Measurements from ENCODE around the gene CEP97. TPM values are rescaled to one million over a fixed set of nuclear protein-coding genes. Genes with fewer than 3 reads are reported as not detected.

Gene CEP97
- total and polyA plus RNA-seq, 2 experiments from 2014 or later, result 5.0 to 19.0 TPM

GRCh38 chr3:101806491-101806890 is 82.1 kb downstream of the CEP97 start:
- Histone ChIP-seq H3K4me3 (no peak overlapping the region), H2AFZ (no peak overlapping the region), H3K27me3 (ENCODE audit: insufficient read depth) (no peaks in the 10 kb centered on the region), H4K20me1 (replicated peaks; ENCODE audit: insufficient read depth) (no peaks in the 10 kb centered on the region; the same call in 1 of the 2 replicates), H3K9me2 (ENCODE audit: insufficient read depth) (no peaks in the 10 kb centered on the region), H3K4me2 (no peak overlapping the region), H3K27ac (ENCODE audit: low read depth) (no peak overlapping the region), H3F3A (replicated peaks; ENCODE audit: low read depth) (no peaks in the 10 kb centered on the region), H3K36me3 (ENCODE audit: insufficient read depth) (peaks cover 5% of the 10 kb centered on the region; the same call in 1 of the 2 replicates), H3K4me1 (ENCODE audit: insufficient read depth) (no peaks in the 10 kb centered on the region), H3K79me2 (replicated peaks; ENCODE audit: insufficient read depth) (no peaks in the 10 kb centered on the region)
- H3K4me1 Mint-ChIP-seq, result peaks cover 8% of the 10 kb centered on the region; the same call in 1 of the 3 replicates
- ATAC-seq (no peak), DNase-seq (ENCODE audit: low spot score) (no peak)
- no peak for TF ChIP-seq STAT1 (IDR thresholded peaks at IDR 0.05; ENCODE audit: unreplicated experiment)
- no peak for TF ChIP-seq EZH2 (IDR thresholded peaks at IDR 0.05; ENCODE audit: low read depth, unreplicated experiment)
- no peak for TF ChIP-seq ETS1 (IDR thresholded peaks at IDR 0.05)
- TF ChIP-seq POLR2AphosphoS5 (IDR thresholded peaks at IDR 0.05; ENCODE audit: low read depth), result no peak
- TF ChIP-seq CTCF (conservative IDR thresholded peaks at IDR 0.05; ENCODE audit: low read depth in 2 of 2), result no peak
- no peak for TF ChIP-seq NANOG (IDR thresholded peaks at IDR 0.05; ENCODE audit: borderline replicate concordance)
- no peak for TF ChIP-seq EZH2phosphoT487 (IDR thresholded peaks at IDR 0.05; ENCODE audit: unreplicated experiment)
- TF ChIP-seq JUNB (IDR thresholded peaks at IDR 0.05; ENCODE audit: unreplicated experiment), result no peak
- no peak for TF ChIP-seq ZNF462 (CRISPR knock-in tag; IDR thresholded peaks at IDR 0.05)
- TF ChIP-seq CREB1 (CRISPR knock-in tag; IDR thresholded peaks at IDR 0.05; ENCODE audit: low read depth), result no peak
- no peak for TF ChIP-seq ZNF331 (CRISPR knock-in tag; IDR thresholded peaks at IDR 0.05; ENCODE audit: low read depth)
- TF ChIP-seq ZNF114 (CRISPR knock-in tag; IDR thresholded peaks at IDR 0.05), result no peak
- TF ChIP-seq REST (IDR thresholded peaks at IDR 0.05; ENCODE audit: unreplicated experiment), result no peak
- no peak overlapping the region for H3K4me3 Mint-ChIP-seq
- no peaks in the 10 kb centered on the region for H3K9me3 Mint-ChIP-seq
- no peak overlapping the region for H3K27ac Mint-ChIP-seq
- H3K27me3 Mint-ChIP-seq (ENCODE audit: insufficient read depth, low read depth, poor library complexity), result no peaks in the 10 kb centered on the region
- H3K36me3 Mint-ChIP-seq (ENCODE audit: low read depth), result peaks cover 26% of the 10 kb centered on the region; the same call in 2 of the 3 replicates
